Neural cell (in vitro differentiated cells): Measurements from ENCODE around the gene TANGO6.

Experiments used
- EP300 ChIP-seq: fragments of 450-650 bp; conservative IDR thresholded peaks from 2 replicates; pipeline ENCODE4 v1.6.1; 2014; ENCODE audit warnings: antibody characterized with exemption, mild to moderate bottlenecking, moderate library complexity; ENCODE audit not compliant: poor library complexity, severe bottlenecking
- EZH2 ChIP-seq: fragments of 200-600, 300-800 bp; shearing (Covaris generic), sonication (generic); IDR thresholded peaks from 2 replicates; pipeline ENCODE4 v1.6.1; 2014; ENCODE audit warnings: antibody characterized with exemption, low read length, borderline replicate concordance, mild to moderate bottlenecking; ENCODE audit not compliant: insufficient read depth, poor library complexity, severe bottlenecking
- MXI1 ChIP-seq: fragments of 450-650 bp; conservative IDR thresholded peaks from 2 replicates; pipeline ENCODE4 v1.6.1; 2014; ENCODE audit warnings: antibody characterized with exemption, mild to moderate bottlenecking; ENCODE audit not compliant: poor library complexity, severe bottlenecking
- POLR2AphosphoS5 ChIP-seq: IDR thresholded peaks from 2 replicates; pipeline ENCODE4 v1.6.1; 2012
- SMC3 ChIP-seq: fragments of 450-650 bp; conservative IDR thresholded peaks from 2 replicates; pipeline ENCODE4 v1.6.1; 2014; ENCODE audit warnings: antibody characterized with exemption, mild to moderate bottlenecking, moderate library complexity; ENCODE audit not compliant: poor library complexity
- TF ChIP-seq, protein P1 (sequence below): fragments of 450-650 bp; IDR thresholded peaks from 2 replicates; pipeline ENCODE4 v1.5.1; 2014; ENCODE audit warnings: antibody characterized with exemption, mild to moderate bottlenecking, moderate library complexity; ENCODE audit not compliant: poor library complexity, severe bottlenecking

DNA sequence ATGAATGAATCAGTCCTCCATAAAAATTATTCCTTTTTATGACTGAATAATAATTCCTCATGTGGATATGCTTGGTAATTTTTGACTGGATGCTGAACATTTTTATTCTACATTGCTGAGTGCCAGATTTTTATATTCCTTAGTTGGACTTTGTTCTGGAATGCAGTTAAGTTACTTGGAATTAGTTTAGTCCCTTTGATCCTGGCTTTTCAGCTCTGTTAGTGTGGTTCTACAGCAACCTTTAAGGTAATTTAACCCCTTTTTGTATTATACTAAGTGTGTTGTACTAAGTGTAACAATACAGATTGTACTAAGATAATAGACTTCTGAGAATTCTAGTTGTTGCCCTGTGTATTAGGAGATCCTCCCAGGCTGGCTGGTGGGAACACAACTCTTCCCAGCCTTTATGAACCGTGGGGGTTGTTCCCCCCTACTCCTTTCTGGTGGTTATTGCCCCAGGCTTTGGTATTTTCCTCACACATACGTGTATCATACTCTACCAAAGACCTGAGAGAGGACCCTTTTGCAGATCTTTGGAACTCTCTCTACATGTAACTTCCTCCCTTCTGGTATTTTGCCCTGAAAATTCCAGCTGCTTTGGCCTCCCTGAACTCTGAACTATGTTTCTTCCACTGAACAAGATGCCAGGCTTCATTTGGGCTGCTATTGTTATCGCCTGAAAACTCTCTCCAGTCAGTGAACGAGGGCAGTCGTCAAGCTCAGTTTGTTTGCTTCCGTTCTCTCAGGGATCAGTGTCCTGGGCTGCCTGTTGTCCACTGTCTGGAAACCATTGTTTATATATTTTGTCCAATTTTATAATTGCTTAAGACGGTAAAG is 30.5 kb downstream of the TANGO6 start:
- TF ChIP-seq, protein P1, sequence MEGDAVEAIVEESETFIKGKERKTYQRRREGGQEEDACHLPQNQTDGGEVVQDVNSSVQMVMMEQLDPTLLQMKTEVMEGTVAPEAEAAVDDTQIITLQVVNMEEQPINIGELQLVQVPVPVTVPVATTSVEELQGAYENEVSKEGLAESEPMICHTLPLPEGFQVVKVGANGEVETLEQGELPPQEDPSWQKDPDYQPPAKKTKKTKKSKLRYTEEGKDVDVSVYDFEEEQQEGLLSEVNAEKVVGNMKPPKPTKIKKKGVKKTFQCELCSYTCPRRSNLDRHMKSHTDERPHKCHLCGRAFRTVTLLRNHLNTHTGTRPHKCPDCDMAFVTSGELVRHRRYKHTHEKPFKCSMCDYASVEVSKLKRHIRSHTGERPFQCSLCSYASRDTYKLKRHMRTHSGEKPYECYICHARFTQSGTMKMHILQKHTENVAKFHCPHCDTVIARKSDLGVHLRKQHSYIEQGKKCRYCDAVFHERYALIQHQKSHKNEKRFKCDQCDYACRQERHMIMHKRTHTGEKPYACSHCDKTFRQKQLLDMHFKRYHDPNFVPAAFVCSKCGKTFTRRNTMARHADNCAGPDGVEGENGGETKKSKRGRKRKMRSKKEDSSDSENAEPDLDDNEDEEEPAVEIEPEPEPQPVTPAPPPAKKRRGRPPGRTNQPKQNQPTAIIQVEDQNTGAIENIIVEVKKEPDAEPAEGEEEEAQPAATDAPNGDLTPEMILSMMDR: no peak
- TF ChIP-seq EP300: no peak
- TF ChIP-seq SMC3: no peak
- TF ChIP-seq MXI1: no peak
- no peak for TF ChIP-seq EZH2
- no peak for TF ChIP-seq POLR2AphosphoS5
